A673 (cell line): ENCODE data around the gene CORO2A. TPM values are rescaled to one million over a fixed set of nuclear protein-coding genes. Genes with fewer than 3 reads are reported as not detected.
"Not testable (repeated sequence)": the region's sequence is repeated elsewhere in the genome, so short reads cannot be mapped to it uniquely, and the experiment has no call there.

Source experiments
- BruUV-seq: library from RNA; stranded (reverse); fragments of 400-500 nt; replicated peaks from 2 replicates; lab custom pipeline; 2021; lab: Mats Ljungman, UMichigan
- CTCF ChIA-PET: fragments of 300-600 bp; sonication (Branson Sonifier 250); formaldehyde crosslinking; loops from one replicate; lab custom pipeline; 2022; ENCODE audit warnings: antibody characterized with exemption; lab: Charles Lee
- POLR2A ChIA-PET: fragments of 300-600 bp; sonication (Branson Sonifier 250); formaldehyde crosslinking; loops from one replicate; lab custom pipeline; 2022; ENCODE audit warnings: antibody characterized with exemption; ENCODE audit not compliant: low non-redundant PET; lab: Charles Lee
- DNase-seq: peaks from one replicate; pipeline ENCODE4 v3.0.0-alpha.2; 2015; ENCODE audit warnings: low spot score
- H3K27ac ChIP-seq: fragments of 200-600 bp; sonication (generic); 2 replicates; pipeline ENCODE4 v1.5.1; 2016; ENCODE audit warnings: mixed run types, low read depth, mild to moderate bottlenecking, mixed read lengths, antibody characterized with exemption, low read length; ENCODE audit not compliant: poor library complexity, severe bottlenecking
- H3K27me3 ChIP-seq: fragments of 200-600 bp; sonication (generic); replicated peaks from 2 replicates; pipeline ENCODE4 v1.6.1; 2017; ENCODE audit warnings: mixed run types, low read depth, mild to moderate bottlenecking, mixed read lengths, antibody characterized with exemption, low read length; ENCODE audit not compliant: insufficient read depth, poor library complexity
- H3K36me3 ChIP-seq: fragments of 200-600 bp; sonication (generic); 2 replicates; pipeline ENCODE4 v1.6.1; 2016; ENCODE audit warnings: mixed run types, mild to moderate bottlenecking, mixed read lengths, antibody characterized with exemption, low read length; ENCODE audit not compliant: insufficient read depth, poor library complexity, severe bottlenecking
- H3K4me1 ChIP-seq: fragments of 200-600 bp; sonication (generic); 2 replicates; pipeline ENCODE4 v1.6.1; 2017; ENCODE audit warnings: mixed run types, mild to moderate bottlenecking, mixed read lengths, antibody characterized with exemption, low read length; ENCODE audit not compliant: insufficient read depth, poor library complexity, severe bottlenecking
- H3K4me3 ChIP-seq: fragments of 200-600 bp; sonication (generic); 2 replicates; pipeline ENCODE4 v1.5.1; 2016; ENCODE audit warnings: low read depth, mixed run types, mild to moderate bottlenecking, mixed read lengths, low read length; ENCODE audit not compliant: poor library complexity, severe bottlenecking
- H3K9me3 ChIP-seq: fragments of 200-600 bp; sonication (generic); 2 replicates; pipeline ENCODE4 v1.6.1; 2016; ENCODE audit warnings: mixed run types, low read depth, mild to moderate bottlenecking, mixed read lengths, antibody characterized with exemption, low read length; ENCODE audit not compliant: poor library complexity, severe bottlenecking
- CTCF ChIP-seq: fragments of 300-800, 200-600 bp; sonication (generic); conservative IDR thresholded peaks from 2 replicates; pipeline ENCODE4 v1.5.1; 2017; ENCODE audit warnings: low read depth, mild to moderate bottlenecking, antibody characterized with exemption, low read length, moderate library complexity, mixed read lengths
- EZH2 ChIP-seq: fragments of 200-600 bp; sonication (generic); IDR thresholded peaks from 2 replicates; pipeline ENCODE4 v1.6.1; 2017; ENCODE audit warnings: borderline replicate concordance, low read depth, mild to moderate bottlenecking, mixed read lengths, antibody characterized with exemption, low read length; ENCODE audit not compliant: poor library complexity, severe bottlenecking
- intact Hi-C: fragments of 100-400 bp; cut with micrococcal nuclease; formaldehyde crosslinking; loops from one replicate; pipeline ENCODE4 v1.10.0; 2022; ENCODE audit not compliant: unreplicated experiment
- total RNA-seq: library from RNA; stranded (reverse); gene quantifications from 2 replicates; pipeline ENCODE4 v1.2.3, GENCODE V29; 2021

The CORO2A gene
- total RNA-seq, 1 experiment from 2014 or later: 0.52 TPM

DNA sequence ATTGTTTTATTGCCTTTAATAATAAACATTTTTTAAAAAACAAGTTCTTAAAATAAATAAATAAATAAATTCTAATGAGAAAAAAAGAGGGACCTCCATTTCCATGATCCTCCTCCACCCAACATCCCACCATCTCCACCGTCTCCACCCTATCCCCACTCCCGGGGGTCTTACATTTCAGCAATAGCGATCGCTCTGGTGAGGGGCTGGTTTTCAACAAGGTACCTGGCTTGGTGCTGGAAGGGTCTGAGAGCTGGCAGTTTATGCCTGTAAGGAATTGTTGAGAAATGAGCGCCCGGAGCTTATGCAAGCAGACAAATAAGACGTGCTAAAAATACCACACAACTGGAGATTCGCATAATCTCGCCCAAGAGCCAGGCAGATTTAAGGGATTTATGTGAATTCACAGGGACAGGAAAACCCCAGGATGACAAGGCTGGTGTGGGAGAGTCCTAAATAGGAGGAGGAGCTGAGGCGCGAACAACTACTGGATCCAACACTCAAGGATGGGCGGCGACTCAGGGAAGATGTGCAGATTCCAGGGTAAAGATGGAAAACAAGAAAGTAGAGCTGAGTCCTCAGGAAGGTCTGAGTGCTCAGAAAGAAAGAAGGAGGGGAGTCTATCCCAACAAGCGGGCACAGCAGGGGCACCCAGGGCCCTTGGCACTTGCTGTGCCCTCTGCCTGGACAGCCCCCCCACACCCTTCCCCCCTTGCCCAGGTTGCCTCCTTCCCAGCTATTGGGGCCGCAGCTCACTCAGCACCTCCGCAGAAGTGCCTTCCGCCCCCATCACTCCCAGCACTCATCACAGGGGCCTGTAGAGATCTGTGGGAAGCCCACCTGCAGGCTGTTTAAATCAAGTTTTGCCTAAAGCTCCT, 100.5 kb downstream of the CORO2A start:
- POLR2A ChIA-PET: no interaction called here
- Histone ChIP-seq H3K27me3 (no peaks in the 10 kb centered on the region), H3K9me3 (no peaks in the 10 kb centered on the region), H3K36me3 (no peaks in the 10 kb centered on the region), H3K27ac (no peak overlapping the region), H3K4me3 (no peak overlapping the region), H3K4me1 (peaks cover 4% of the 10 kb centered on the region)
- CTCF ChIA-PET: no interaction called here
- TF ChIP-seq EZH2: no peak
- no peak for TF ChIP-seq CTCF
- DNase-seq: no peak
- no TSS peak for BruUV-seq
- intact Hi-C loops: no loop called here

DNA sequence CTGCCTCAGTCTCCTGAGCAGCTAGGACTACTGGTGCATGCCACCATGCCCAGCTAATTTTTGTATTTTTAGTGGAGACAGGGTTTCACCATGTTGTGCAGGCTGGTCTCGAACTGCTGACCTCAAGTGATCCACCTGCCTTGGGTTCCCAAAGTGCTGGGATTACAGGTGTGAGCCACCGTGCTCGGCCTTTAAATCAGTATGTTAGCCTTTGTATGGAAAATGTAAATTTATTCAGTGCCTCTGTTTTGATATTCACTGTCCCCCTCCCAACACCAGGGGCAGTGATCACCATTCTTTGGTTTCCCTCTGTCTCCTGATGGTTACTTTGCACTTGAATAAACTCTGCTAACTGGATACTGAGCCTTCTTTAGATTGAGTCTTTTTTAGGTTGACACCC, 101.8 kb downstream of the CORO2A start:
- H3K4me3 ChIP-seq, CTCF ChIA-PET, H3K9me3 ChIP-seq, intact Hi-C loops, POLR2A ChIA-PET, H3K27me3 ChIP-seq, H3K36me3 ChIP-seq, H3K27ac ChIP-seq, DNase-seq, H3K4me1 ChIP-seq, BruUV-seq: not testable (repeated sequence)

DNA sequence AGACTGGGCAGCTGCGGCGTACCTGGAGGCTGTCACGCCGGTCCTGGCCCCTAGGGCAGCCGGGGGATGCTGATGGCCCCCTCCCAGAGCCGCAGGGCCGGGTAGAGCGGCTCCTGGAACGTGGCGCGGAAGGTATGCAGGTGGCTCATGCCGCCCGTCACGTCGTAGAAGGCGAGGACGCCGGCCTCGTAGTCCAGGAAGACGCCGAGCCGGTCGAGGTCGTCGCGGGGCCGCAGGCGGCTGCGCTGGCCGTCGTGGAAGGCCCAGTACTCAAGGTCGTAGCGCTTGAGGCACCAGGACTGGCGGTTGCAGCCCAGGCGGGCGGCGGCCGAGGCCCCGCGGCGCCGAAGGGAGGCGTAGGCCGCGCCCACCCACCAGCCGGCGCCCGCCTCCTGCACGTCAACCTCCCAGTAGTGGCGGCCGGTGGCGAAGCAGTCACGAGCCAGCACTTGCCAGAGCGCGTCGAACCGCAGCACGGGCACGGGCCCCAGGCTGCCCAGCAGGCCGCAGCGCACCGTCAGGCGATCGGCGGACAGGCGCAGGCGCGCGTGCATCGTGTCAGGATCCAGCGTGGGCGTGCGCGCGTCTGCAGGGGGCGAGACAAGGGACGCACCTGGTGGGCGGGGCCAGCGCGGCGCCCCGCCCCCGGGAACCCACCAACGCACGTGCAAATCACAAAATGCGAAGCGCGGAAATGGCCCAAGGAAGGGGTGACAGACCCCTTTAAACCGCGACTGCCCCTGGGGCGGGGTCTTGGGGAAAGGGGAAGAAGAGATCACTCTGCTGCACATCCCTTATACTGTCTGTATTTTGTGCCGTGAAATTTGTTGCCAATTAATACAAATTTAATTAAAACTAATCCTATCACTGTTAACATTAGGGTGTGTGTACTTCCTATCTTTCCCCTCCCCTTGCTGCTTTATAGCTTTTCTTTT, 104.8 kb downstream of the CORO2A start:
- intact Hi-C loops: no loop called here
- Histone ChIP-seq H3K27me3 (no peaks in the 10 kb centered on the region), H3K4me1 (peaks cover 4% of the 10 kb centered on the region), H3K36me3 (no peaks in the 10 kb centered on the region), H3K27ac (no peak overlapping the region), H3K4me3 (peak overlapping the region; percentile 39), H3K9me3 (no peaks in the 10 kb centered on the region)
- POLR2A ChIA-PET: no interaction called here
- CTCF ChIA-PET: no interaction called here
- no peak for TF ChIP-seq EZH2
- no peak for TF ChIP-seq CTCF
- DNase-seq: peak; percentile 63
- BruUV-seq: no TSS peak
